K562 (cell line): ENCODE results near the gene ATP5MC3. TPM values are rescaled to one million over a fixed set of nuclear protein-coding genes. Genes with fewer than 3 reads are reported as not detected.
A peak's percentile ranks its signal among the peaks of the same experiment; 100 is the strongest.

ENCODE experiments used
- CEBPB ChIP-seq: fragments of 450-650 bp; IDR thresholded peaks from 2 replicates; pipeline ENCODE4 v1.6.1; 2016; ENCODE audit warnings: missing genetic modification characterization, missing compliant biosample characterization
- CHD7 ChIP-seq: fragments of 200-600 bp; sonication (generic); IDR thresholded peaks from one replicate; pipeline ENCODE4 v1.6.1; 2012; ENCODE audit warnings: mild to moderate bottlenecking, low read depth, low read length, inconsistent platforms
- CSDE1 ChIP-seq, 2 experiments: fragments of 450-650 bp; IDR thresholded peaks; 2 replicates each; pipeline ENCODE4 v1.6.1; 2016; ENCODE audit warnings: mild to moderate bottlenecking in 1 of 2
- ETS1 ChIP-seq: conservative IDR thresholded peaks from 2 replicates; pipeline ENCODE4 v1.6.1; 2011; ENCODE audit warnings: low read depth, mild to moderate bottlenecking, low read length; ENCODE audit not compliant: control insufficient read depth
- RBM22 ChIP-seq: fragments of 200-400 bp; formaldehyde crosslinking; IDR thresholded peaks from 2 replicates; pipeline ENCODE4 v1.6.1; 2018; ENCODE audit warnings: low read length, low read depth; ENCODE audit not compliant: poor library complexity, severe bottlenecking
- ZNF197 ChIP-seq: fragments of 200-800 bp; sonication (Bioruptor generic); IDR thresholded peaks from 2 replicates; pipeline ENCODE4 v1.6.1; 2016; ENCODE audit warnings: low read depth, missing genetic modification characterization, missing compliant biosample characterization
- ZNF277 ChIP-seq: fragments of 250-450 bp; sonication (Bioruptor Pico); IDR thresholded peaks from 2 replicates; pipeline ENCODE4 v1.8.0; 2022; ENCODE audit warnings: inconsistent platforms, mild to moderate bottlenecking, moderate library complexity, borderline replicate concordance
- ZNF311 ChIP-seq: fragments of 250-450 bp; sonication (Bioruptor Pico); IDR thresholded peaks from 2 replicates; pipeline ENCODE4 v1.4.0; 2020; ENCODE audit warnings: mild to moderate bottlenecking, moderate library complexity
- ZNF347 ChIP-seq: fragments of 450-650 bp; formaldehyde crosslinking; IDR thresholded peaks from 2 replicates; pipeline ENCODE4 v1.4.0; 2020; ENCODE audit warnings: low read depth, mild to moderate bottlenecking, moderate library complexity
- polyA plus RNA-seq, 8 experiments: library from polyadenylated mRNA; depleted of rRNA in 4 of 8; stranded (reverse) in 5 of 8; unstranded in 3 of 8; fragments of >200 nt; fragmentation: Nextera tagmentation in 2 of 8; fragmentation: Illumina TruSeq in 1 of 8; extraction: Ambion mirVana in 2 of 8; extraction: Trizol in 1 of 8; gene quantifications; 2 replicates each; pipeline versions ENCODE4 v1.2.1 to v1.2.3, GENCODE V29; 2011 to 2014; ENCODE audit warnings: inconsistent platforms in 1 of 8, missing spikeins in 1 of 8
- total RNA-seq, 7 experiments: library from RNA; depleted of rRNA in 6 of 7; stranded (reverse); fragments of >200 nt in 6 of 7; fragmentation: Illumina TruSeq in 2 of 7; extraction: Trizol in 2 of 7; gene quantifications; 2 replicates each; pipeline versions ENCODE4 v1.2.1 to v1.2.3, GENCODE V29; 2011 to 2021; ENCODE audit warnings: low replicate concordance in 1 of 7

Gene ATP5MC3
- total and polyA plus RNA-seq, 9 of the 15 experiments (the other 6 are each of a cell fraction or from before 2014, with no cell fraction given) = 423 to 2,565 (median 1,012) TPM

GRCh38 chr2:175166216-175166824 lies 15.2 kb downstream of the ATP5MC3 start (continued):
- TF ChIP-seq CSDE1 (IDR thresholded peaks at IDR 0.05) = no peak
- TF ChIP-seq ZNF311 = no peak
- TF ChIP-seq ZNF197 = no peak
- no peak for TF ChIP-seq CHD7
- TF ChIP-seq ZNF277 = no peak
- TF ChIP-seq ZNF347 (CRISPR knock-in tag) = no peak
- no peak for TF ChIP-seq ETS1
- TF ChIP-seq CEBPB = peak; percentile 98
- no peak for TF ChIP-seq RBM22
